Measurements from ENCODE around the gene GSTM2.
"Not testable (repeated sequence)": the region's sequence is repeated elsewhere in the genome, so short reads cannot be mapped to it uniquely, and the experiment has no call there.

The GSTM2 gene

GRCh38 chr1:109687109-109687508 lies 19.3 kb downstream of the GSTM2 start:
- DNase-seq (ENCODE audit: low read depth) = not testable (repeated sequence)
- H3K4me3 ChIP-seq (ENCODE audit: control insufficient read depth, low read depth, low read length) = peak overlapping the region; percentile 29

DNA sequence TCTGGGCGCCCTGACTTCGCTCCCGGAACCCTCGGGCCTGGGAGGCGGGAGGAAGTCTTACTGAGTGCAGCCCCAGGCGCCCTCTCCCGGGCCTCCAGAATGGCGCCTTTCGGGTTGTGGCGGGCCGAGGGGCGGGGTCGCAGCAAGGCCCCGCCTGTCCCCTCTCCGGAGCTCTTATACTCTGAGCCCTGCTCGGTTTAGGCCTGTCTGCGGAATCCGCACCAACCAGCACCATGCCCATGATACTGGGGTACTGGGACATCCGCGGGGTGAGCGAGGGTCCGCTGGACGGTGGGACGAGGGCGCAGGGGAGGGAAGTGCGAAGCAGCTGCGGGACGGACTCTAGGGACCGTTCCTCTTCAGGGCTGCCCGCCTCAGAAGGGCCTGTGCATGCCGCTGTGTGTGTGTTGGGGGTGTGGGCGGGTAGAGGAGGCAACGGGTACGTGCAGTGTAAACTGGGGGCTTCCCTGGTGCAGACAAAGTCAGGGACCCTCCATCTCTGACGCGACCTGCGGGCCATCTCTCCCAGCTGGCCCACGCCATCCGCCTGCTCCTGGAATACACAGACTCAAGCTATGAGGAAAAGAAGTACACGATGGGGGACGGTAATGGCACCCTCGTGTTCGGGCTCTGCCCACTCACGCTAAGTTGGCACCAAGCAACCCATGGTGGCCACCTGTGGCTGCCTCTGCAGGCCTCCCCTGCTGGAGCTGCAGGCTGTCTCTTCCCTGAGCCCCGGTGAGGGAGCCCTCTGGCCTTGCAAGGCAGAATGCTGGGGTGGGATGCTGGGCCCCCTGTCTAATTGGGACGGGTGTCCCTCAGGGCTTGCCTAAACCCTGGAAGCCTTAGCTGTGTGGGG lies 20.0 kb downstream of the GSTM2 start, which contains the start of gene GSTM1:
Gene GSTM1 (plus strand): TSS at position 177 of the 859 bp plus-strand sequence. CDS start 57 bp downstream, at position 234.
- TF ChIP-seq CTCF (conservative IDR thresholded peaks at IDR 0.05; ENCODE audit: control insufficient read depth, insufficient read depth, low read depth, low read length) = peak; percentile 21
- H3K4me3 ChIP-seq (ENCODE audit: control insufficient read depth, low read depth, low read length) = peak within 1 kb of the TSS; percentile 51
- peak; percentile 60 for DNase-seq (ENCODE audit: low read depth)

GRCh38 chr1:109689844-109690405 lies 22.1 kb downstream of the GSTM2 start:
- no peak for DNase-seq (ENCODE audit: low read depth)
- no peak overlapping the region for H3K4me3 ChIP-seq (ENCODE audit: control insufficient read depth, low read depth, low read length)

DNA sequence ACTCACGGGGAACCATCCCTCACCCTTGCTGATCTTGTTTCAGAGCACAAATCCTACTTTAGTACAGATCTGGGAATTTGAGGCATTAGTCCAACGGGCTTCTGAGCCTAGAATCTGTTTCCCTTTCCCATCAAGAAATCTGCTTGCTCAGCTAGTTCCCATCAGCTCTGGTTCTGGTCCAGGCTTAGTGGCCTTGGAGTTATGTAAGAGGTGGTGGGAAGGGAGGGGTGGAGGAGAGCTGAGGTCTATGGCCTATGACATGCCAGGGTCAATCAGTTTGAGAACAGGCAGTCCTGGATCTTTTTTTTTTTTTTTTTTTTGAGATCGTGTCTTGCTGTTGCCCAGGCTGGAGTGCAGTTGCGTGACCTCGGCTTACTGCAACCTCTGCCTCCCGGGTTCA lies 23.9 kb downstream of the GSTM2 start:
- DNase-seq (ENCODE audit: low read depth) = no peak
- TF ChIP-seq CTCF (conservative IDR thresholded peaks at IDR 0.05; ENCODE audit: control insufficient read depth, insufficient read depth, low read depth, low read length) = no peak
- H3K4me3 ChIP-seq (ENCODE audit: control insufficient read depth, low read depth, low read length) = no peak overlapping the region

More at GRCh38 chr1:109689844-109690405, 22.1 kb downstream of the GSTM2 start:
- no peak for TF ChIP-seq CTCF (conservative IDR thresholded peaks at IDR 0.05; ENCODE audit: control insufficient read depth, insufficient read depth, low read depth, low read length)

GRCh38 chr1:109694400-109694799 lies 26.5 kb downstream of the GSTM2 start:
- not testable (repeated sequence) for H3K4me3 ChIP-seq (ENCODE audit: control insufficient read depth, low read depth, low read length); DNase-seq (ENCODE audit: low read depth)

- not testable (repeated sequence) for H3K4me3 ChIP-seq (ENCODE audit: control insufficient read depth, low read depth, low read length); DNase-seq (ENCODE audit: low read depth)
Observed at GRCh38 chr1:109695138-109695537, 27.3 kb downstream of the GSTM2 start.

DNA sequence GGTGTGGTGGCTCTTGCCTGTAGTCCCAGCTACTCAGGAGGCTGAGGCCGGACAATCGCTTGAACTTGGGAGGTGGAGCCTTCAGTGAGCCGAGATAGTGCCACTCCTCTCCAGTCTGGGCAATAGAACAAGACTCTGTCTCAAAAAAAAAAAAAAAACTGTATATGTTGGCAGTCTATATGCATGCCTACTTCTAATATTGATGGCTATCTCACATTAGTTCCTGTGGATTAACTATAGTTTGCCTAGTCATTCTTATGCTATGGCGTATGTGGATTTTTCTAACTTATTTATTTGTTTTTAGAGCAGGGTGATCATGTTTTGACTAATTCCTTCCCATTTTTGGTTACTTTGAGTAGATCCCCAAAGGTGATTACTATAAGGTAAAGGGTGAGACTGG lies 29.2 kb downstream of the GSTM2 start:
- H3K4me3 ChIP-seq (ENCODE audit: control insufficient read depth, low read depth, low read length) = no peak overlapping the region
- TF ChIP-seq CTCF (conservative IDR thresholded peaks at IDR 0.05; ENCODE audit: control insufficient read depth, insufficient read depth, low read depth, low read length) = no peak
- no peak for DNase-seq (ENCODE audit: low read depth)

- H3K4me3 ChIP-seq (ENCODE audit: control insufficient read depth, low read depth, low read length); DNase-seq (ENCODE audit: low read depth): not testable (repeated sequence)
Observed at GRCh38 chr1:109697861-109698260, 30.0 kb downstream of the GSTM2 start.

- H3K4me3 ChIP-seq (ENCODE audit: control insufficient read depth, low read depth, low read length) = not testable (repeated sequence)
Observed at GRCh38 chr1:109702940-109703339, 35.1 kb downstream of the GSTM2 start.

More at GRCh38 chr1:109702940-109703339, 35.1 kb downstream of the GSTM2 start:
- DNase-seq (ENCODE audit: low read depth) = not testable (repeated sequence)
